BJ (cell line): ENCODE measurements around the gene MALRD1. TPM values are rescaled to one million over a fixed set of nuclear protein-coding genes. Genes with fewer than 3 reads are reported as not detected.

ENCODE experiments used
- CTCF ChIA-PET: fragments of 350-600 bp; formaldehyde crosslinking; extraction: SDS; loops from one replicate; lab custom pipeline; 2021; ENCODE audit warnings: antibody characterized with exemption, inconsistent platforms; lab: Yijun Ruan, JAX
- POLR2A ChIA-PET: fragments of 300-600 bp; sonication (Branson Sonifier 250); formaldehyde crosslinking; extraction: SDS; loops from one replicate; lab custom pipeline; 2021; ENCODE audit warnings: antibody characterized with exemption; lab: Charles Lee
- DNase-seq: peaks from one replicate; pipeline ENCODE4 v3.0.0-alpha.2; 2011; ENCODE audit warnings: low read depth
- H3K27me3 ChIP-seq: 2 replicates; pipeline ENCODE4 v1.6.0; 2011; ENCODE audit warnings: low read length; ENCODE audit not compliant: control insufficient read depth, insufficient read depth
- H3K36me3 ChIP-seq: 2 replicates; pipeline ENCODE4 v1.5.1; 2011; ENCODE audit warnings: low read length; ENCODE audit not compliant: control insufficient read depth, insufficient read depth
- H3K4me3 ChIP-seq: 2 replicates; pipeline ENCODE4 v1.5.1; 2011; ENCODE audit warnings: low read depth, mild to moderate bottlenecking, control low read depth, low read length
- CTCF ChIP-seq: IDR thresholded peaks from 2 replicates; pipeline ENCODE4 v1.5.1; 2011; ENCODE audit warnings: low read depth, mild to moderate bottlenecking, control low read depth, inconsistent platforms, low read length, moderate library complexity; ENCODE audit not compliant: insufficient read depth
- polyA plus RNA-seq: library from polyadenylated mRNA; depleted of rRNA; stranded (reverse); fragments of >200 nt; gene quantifications from 2 replicates; pipeline ENCODE4 v1.2.3, GENCODE V29; 2011

Gene MALRD1
- polyA plus RNA-seq, 1 experiment, result not detected

GRCh38 chr10:19640566-19641263, 592.1 kb downstream of the MALRD1 start:
- no peaks in the 10 kb centered on the region for H3K27me3 ChIP-seq
- DNase-seq, result no peak
- CTCF ChIA-PET, result no interaction called here
- no peak overlapping the region for H3K4me3 ChIP-seq
- no peaks in the 10 kb centered on the region for H3K36me3 ChIP-seq
- no peak for TF ChIP-seq CTCF
- POLR2A ChIA-PET, result no interaction called here

GRCh38 chr10:19651549-19651948, 602.9 kb downstream of the MALRD1 start:
- CTCF ChIA-PET, result interaction anchor here (0.7 kb wide), 1 partner anchor 189 kb away, joined by 3 read pairs; no protein-coding TSS in a partner anchor
- POLR2A ChIA-PET, result no interaction called here
- Histone ChIP-seq H3K4me3 (no peak overlapping the region), H3K27me3 (no peaks in the 10 kb centered on the region), H3K36me3 (no peaks in the 10 kb centered on the region)
- peak; percentile 88 for DNase-seq
- TF ChIP-seq CTCF, result no peak

GRCh38 chr10:19652750-19653149, 604.1 kb downstream of the MALRD1 start:
- TF ChIP-seq CTCF, result no peak
- Histone ChIP-seq H3K27me3 (no peaks in the 10 kb centered on the region), H3K36me3 (no peaks in the 10 kb centered on the region), H3K4me3 (no peak overlapping the region)
- CTCF ChIA-PET, result interaction anchor here (0.7 to 1.2 kb wide), 2 partner anchors 136 to 964 kb away, joined by 3 read pairs; no protein-coding TSS in a partner anchor
- no peak for DNase-seq
- POLR2A ChIA-PET, result no interaction called here

GRCh38 chr10:19653931-19654330, 605.3 kb downstream of the MALRD1 start:
- Histone ChIP-seq H3K4me3 (no peak overlapping the region), H3K27me3 (no peaks in the 10 kb centered on the region), H3K36me3 (no peaks in the 10 kb centered on the region)
- TF ChIP-seq CTCF, result no peak
- POLR2A ChIA-PET, result interaction anchor here (0.6 to 1.4 kb wide), 2 partner anchors 15 to 29 kb away, joined by 3 read pairs; no protein-coding TSS in a partner anchor
- DNase-seq, result no peak
- CTCF ChIA-PET, result interaction anchor here (1.1 to 1.2 kb wide), 2 partner anchors 13 to 135 kb away, joined by 3 read pairs; no protein-coding TSS in a partner anchor

GRCh38 chr10:19654576-19654975, 606.0 kb downstream of the MALRD1 start:
- DNase-seq, result peak; percentile 30
- TF ChIP-seq CTCF, result no peak
- ChIA-PET POLR2A (interaction anchor here (0.8 to 1.4 kb wide), 2 partner anchors 16 to 25 kb away, joined by 3 to 4 read pairs; no protein-coding TSS in a partner anchor), CTCF (interaction anchor here (0.8 to 1.1 kb wide), 2 partner anchors 12 to 29 kb away, joined by 3 read pairs; no protein-coding TSS in a partner anchor)
- no peaks in the 10 kb centered on the region for H3K27me3 ChIP-seq
- no peaks in the 10 kb centered on the region for H3K36me3 ChIP-seq
- no peak overlapping the region for H3K4me3 ChIP-seq
